Panc1 (cell line): Measurements from ENCODE around the gene TANC1.

Experiments
- POLR2AphosphoS5 ChIP-seq: IDR thresholded peaks from 2 replicates; pipeline ENCODE4 v1.6.1; 2012; ENCODE audit warnings: mild to moderate bottlenecking, low read depth, low read length, moderate library complexity
- TCF7L2 ChIP-seq: IDR thresholded peaks from 2 replicates; pipeline ENCODE4 v1.6.1; 2011; ENCODE audit warnings: mild to moderate bottlenecking, low read depth, low read length, inconsistent platforms
- TF ChIP-seq, protein P1 (sequence below), 2 experiments: IDR thresholded peaks; 2 replicates each; pipeline ENCODE4 v1.6.1; 2011 to 2012; ENCODE audit warnings: low read depth in 2 of 2, control low read depth in 1 of 2, low read length in 1 of 2, mild to moderate bottlenecking in 1 of 2, moderate library complexity in 1 of 2; ENCODE audit not compliant: insufficient read depth in 1 of 2
- TF ChIP-seq, protein P2 (sequence below): fragments of 450-650 bp; IDR thresholded peaks from 2 replicates; pipeline ENCODE4 v1.5.1; 2017; ENCODE audit warnings: mild to moderate bottlenecking

DNA sequence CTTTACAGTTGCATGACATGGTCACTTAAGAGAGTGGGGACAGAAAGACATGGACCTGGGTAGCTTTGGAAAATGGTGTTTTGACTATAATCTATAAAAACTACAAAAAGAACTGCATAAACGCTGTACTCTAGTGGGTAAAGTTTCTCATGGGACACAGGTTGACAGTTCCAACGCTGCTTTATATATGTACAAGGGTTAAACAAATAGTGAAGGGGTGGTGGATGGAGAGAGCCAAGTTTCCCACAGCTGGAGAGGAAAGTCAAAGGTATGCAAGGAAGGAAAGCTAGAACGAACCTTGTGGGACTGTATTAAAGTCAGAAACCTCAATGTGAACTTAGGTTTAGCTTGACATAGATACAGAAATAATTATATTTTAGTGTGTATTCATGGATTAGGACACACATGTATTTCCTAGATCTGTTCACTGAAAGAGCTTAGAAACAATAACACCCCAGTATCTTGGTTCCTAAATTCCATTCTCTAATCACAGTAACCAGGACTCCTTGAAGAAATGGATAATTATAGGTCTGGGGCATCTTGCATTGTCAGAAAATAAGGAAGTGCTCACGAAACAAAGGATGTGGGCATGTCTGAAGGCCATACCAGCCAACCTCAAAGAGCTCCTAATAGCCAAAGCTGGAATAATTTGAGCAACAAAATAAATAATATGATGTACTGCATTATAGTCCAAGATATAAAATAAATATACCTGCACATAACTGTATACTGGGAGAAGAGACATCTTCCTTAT, 28.8 kb downstream of the TANC1 start:
- TF ChIP-seq, protein P1, sequence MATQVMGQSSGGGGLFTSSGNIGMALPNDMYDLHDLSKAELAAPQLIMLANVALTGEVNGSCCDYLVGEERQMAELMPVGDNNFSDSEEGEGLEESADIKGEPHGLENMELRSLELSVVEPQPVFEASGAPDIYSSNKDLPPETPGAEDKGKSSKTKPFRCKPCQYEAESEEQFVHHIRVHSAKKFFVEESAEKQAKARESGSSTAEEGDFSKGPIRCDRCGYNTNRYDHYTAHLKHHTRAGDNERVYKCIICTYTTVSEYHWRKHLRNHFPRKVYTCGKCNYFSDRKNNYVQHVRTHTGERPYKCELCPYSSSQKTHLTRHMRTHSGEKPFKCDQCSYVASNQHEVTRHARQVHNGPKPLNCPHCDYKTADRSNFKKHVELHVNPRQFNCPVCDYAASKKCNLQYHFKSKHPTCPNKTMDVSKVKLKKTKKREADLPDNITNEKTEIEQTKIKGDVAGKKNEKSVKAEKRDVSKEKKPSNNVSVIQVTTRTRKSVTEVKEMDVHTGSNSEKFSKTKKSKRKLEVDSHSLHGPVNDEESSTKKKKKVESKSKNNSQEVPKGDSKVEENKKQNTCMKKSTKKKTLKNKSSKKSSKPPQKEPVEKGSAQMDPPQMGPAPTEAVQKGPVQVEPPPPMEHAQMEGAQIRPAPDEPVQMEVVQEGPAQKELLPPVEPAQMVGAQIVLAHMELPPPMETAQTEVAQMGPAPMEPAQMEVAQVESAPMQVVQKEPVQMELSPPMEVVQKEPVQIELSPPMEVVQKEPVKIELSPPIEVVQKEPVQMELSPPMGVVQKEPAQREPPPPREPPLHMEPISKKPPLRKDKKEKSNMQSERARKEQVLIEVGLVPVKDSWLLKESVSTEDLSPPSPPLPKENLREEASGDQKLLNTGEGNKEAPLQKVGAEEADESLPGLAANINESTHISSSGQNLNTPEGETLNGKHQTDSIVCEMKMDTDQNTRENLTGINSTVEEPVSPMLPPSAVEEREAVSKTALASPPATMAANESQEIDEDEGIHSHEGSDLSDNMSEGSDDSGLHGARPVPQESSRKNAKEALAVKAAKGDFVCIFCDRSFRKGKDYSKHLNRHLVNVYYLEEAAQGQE (IDR thresholded peaks at IDR 0.05; ENCODE audit: insufficient read depth in 1 of 2, low read depth in 2 of 2, low read length in 1 of 2) = no peak
- TF ChIP-seq POLR2AphosphoS5 (no peak), TCF7L2 (no peak)
- TF ChIP-seq, protein P2, sequence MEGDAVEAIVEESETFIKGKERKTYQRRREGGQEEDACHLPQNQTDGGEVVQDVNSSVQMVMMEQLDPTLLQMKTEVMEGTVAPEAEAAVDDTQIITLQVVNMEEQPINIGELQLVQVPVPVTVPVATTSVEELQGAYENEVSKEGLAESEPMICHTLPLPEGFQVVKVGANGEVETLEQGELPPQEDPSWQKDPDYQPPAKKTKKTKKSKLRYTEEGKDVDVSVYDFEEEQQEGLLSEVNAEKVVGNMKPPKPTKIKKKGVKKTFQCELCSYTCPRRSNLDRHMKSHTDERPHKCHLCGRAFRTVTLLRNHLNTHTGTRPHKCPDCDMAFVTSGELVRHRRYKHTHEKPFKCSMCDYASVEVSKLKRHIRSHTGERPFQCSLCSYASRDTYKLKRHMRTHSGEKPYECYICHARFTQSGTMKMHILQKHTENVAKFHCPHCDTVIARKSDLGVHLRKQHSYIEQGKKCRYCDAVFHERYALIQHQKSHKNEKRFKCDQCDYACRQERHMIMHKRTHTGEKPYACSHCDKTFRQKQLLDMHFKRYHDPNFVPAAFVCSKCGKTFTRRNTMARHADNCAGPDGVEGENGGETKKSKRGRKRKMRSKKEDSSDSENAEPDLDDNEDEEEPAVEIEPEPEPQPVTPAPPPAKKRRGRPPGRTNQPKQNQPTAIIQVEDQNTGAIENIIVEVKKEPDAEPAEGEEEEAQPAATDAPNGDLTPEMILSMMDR = no peak
